CD1c-positive myeloid dendritic cell (primary cell): ENCODE measurements around the gene OR51A2.
"Not testable (repeated sequence)": the region's sequence is repeated elsewhere in the genome, so short reads cannot be mapped to it uniquely, and the experiment has no call there.

ENCODE experiments used
- DNase-seq: peaks from one replicate; pipeline ENCODE4 v3.0.0-alpha.2; 2016; ENCODE audit errors: extremely low spot score

The OR51A2 gene

GRCh38 chr11:4955613-4956012, at the start of gene OR51A2:
OR51A2 (minus strand) TSS chr11:4955713; CDS start chr11:4955713, 0 bp downstream.
- not testable (repeated sequence) for DNase-seq

GRCh38 chr11:5004424-5005274, 49.1 kb upstream of the OR51A2 start:
- no peak for DNase-seq

GRCh38 chr11:4994551-4994950, 39.0 kb upstream of the OR51A2 start, which contains the start of gene OR51L1:
OR51L1 (plus strand) TSS chr11:4994851; CDS start chr11:4998983, 4,132 bp downstream.
- no peak for DNase-seq

GRCh38 chr11:4991060-4991459, 35.5 kb upstream of the OR51A2 start:
- DNase-seq, result no peak

- DNase-seq, result no peak
These were observed 28.3 kb upstream of the OR51A2 start for GRCh38 chr11:4983841-4984240.

GRCh38 chr11:4982678-4983077, 27.2 kb upstream of the OR51A2 start:
- DNase-seq, result no peak

- DNase-seq, result no peak
These were observed 23.5 kb upstream of the OR51A2 start for GRCh38 chr11:4979036-4979435.

- no peak for DNase-seq
These were observed 19.9 kb upstream of the OR51A2 start for GRCh38 chr11:4975436-4975835.

GRCh38 chr11:4962816-4963215, 7.3 kb upstream of the OR51A2 start:
- DNase-seq, result no peak

GRCh38 chr11:4960877-4961276, 5.4 kb upstream of the OR51A2 start:
- DNase-seq, result no peak

GRCh38 chr11:4957396-4957795, 1.9 kb upstream of the OR51A2 start:
- DNase-seq, result no peak

GRCh38 chr11:4947505-4947904, 8.0 kb downstream of the OR51A2 start, which contains the start of gene OR51A4:
OR51A4 (minus strand) TSS chr11:4947605; CDS start chr11:4947100, 505 bp downstream.
- no peak for DNase-seq

- no peak for DNase-seq
These were observed 18.8 kb downstream of the OR51A2 start for GRCh38 chr11:4936745-4937144.

- DNase-seq, result no peak
These were observed 22.8 kb downstream of the OR51A2 start for GRCh38 chr11:4932751-4933150.

- DNase-seq, result no peak
These were observed 28.9 kb downstream of the OR51A2 start for GRCh38 chr11:4926608-4927007.

- DNase-seq, result no peak
These were observed 31.3 kb downstream of the OR51A2 start, which contains the start of gene OR51G1 for GRCh38 chr11:4924239-4924638. OR51G1 (minus strand) TSS chr11:4924339; CDS start chr11:4924339, 0 bp downstream.

- DNase-seq, result no peak
These were observed 33.2 kb downstream of the OR51A2 start for GRCh38 chr11:4922304-4922703.

GRCh38 chr11:4921796-4922195, 33.7 kb downstream of the OR51A2 start:
- DNase-seq, result no peak

GRCh38 chr11:4919250-4919649, 36.3 kb downstream of the OR51A2 start, which contains the start of gene OR51G2:
OR51G2 (minus strand) TSS chr11:4919350; CDS start chr11:4915663, 3,687 bp downstream.
- DNase-seq, result no peak

GRCh38 chr11:4916581-4916980, 38.9 kb downstream of the OR51A2 start:
- DNase-seq, result no peak
